ENCODE measurements around the gene WDR36. TPM values are rescaled to one million over a fixed set of nuclear protein-coding genes. Genes with fewer than 3 reads are reported as not detected.

WDR36 gene
- total RNA-seq = 10 to 100 TPM; 20.0 to 23.8 (median 22.3) TPM

DNA sequence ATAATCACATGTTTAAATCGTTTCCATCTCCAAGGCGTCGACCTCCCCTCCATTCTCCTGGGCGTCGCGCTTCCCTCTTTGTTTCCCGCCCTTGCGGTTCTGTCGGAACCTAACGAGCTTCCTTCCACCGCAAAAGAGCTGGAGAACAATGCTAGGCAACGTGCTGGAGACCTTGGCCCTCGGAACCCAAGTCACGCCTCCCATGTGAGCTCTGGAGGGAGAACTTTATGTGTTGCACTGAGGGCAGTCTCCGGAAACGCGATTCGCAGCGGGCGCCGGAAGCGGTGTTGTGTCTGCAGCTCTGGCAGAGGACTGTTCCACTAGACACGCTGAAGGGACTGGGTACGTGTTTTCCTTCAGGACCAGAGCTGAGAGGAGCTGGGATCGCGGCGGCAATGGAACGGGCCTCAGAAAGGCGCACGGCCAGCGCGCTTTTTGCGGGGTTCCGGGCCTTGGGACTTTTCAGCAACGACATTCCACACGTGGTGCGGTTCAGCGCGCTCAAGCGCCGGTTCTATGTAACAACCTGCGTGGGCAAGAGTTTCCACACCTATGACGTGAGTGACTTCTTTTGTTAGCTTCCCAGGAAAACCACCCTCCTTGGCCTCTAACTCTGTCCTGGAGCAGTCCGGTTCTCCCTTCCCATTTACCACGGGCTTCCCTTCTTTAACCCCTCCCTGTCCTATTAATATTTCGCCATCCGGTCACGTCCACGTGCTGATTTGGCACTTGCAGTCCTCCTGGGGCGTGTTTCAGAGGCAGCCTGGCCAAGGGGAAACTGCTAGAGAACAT is at the start of gene WDR36:
Gene WDR36 (plus strand): TSS at position 287 of the 792 bp plus-strand sequence. CDS start 109 bp downstream, at position 396.
- peak; percentile 82 to 98 for DNase-seq (ENCODE audit: low spot score in 2 of 2)
- peak within 1 kb of the TSS; percentile 86 for H3K4me3 ChIP-seq (ENCODE audit: low read depth, poor library complexity, severe bottlenecking)
- WGBS, 2 donors = 1 to 2% methylated on average over 37 to 47 of the region's 50 CpGs
- TF ChIP-seq, protein P1, sequence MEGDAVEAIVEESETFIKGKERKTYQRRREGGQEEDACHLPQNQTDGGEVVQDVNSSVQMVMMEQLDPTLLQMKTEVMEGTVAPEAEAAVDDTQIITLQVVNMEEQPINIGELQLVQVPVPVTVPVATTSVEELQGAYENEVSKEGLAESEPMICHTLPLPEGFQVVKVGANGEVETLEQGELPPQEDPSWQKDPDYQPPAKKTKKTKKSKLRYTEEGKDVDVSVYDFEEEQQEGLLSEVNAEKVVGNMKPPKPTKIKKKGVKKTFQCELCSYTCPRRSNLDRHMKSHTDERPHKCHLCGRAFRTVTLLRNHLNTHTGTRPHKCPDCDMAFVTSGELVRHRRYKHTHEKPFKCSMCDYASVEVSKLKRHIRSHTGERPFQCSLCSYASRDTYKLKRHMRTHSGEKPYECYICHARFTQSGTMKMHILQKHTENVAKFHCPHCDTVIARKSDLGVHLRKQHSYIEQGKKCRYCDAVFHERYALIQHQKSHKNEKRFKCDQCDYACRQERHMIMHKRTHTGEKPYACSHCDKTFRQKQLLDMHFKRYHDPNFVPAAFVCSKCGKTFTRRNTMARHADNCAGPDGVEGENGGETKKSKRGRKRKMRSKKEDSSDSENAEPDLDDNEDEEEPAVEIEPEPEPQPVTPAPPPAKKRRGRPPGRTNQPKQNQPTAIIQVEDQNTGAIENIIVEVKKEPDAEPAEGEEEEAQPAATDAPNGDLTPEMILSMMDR (IDR thresholded peaks at IDR 0.05) = no peak
- TF ChIP-seq POLR2A (IDR thresholded peaks at IDR 0.05) = no peak
- intact Hi-C loops (cut with DNase I; ENCODE audit: low total_unique reads) = no loop called here

GRCh38 chr5:111043712-111044506 is 48.2 kb upstream of the WDR36 start:
- no peak for DNase-seq (ENCODE audit: low spot score in 2 of 2)
- intact Hi-C loops (cut with DNase I; ENCODE audit: low total_unique reads) = no loop called here
- H3K4me3 ChIP-seq (ENCODE audit: low read depth, poor library complexity, severe bottlenecking) = no peak overlapping the region
- TF ChIP-seq, protein P1 (IDR thresholded peaks at IDR 0.05) = no peak
- TF ChIP-seq POLR2A (IDR thresholded peaks at IDR 0.05) = no peak
- WGBS, 2 donors = 47 to 51% methylated on average over 5 of the region's 5 CpGs

GRCh38 chr5:111058064-111058463 is 34.1 kb upstream of the WDR36 start:
- no peak for TF ChIP-seq POLR2A (IDR thresholded peaks at IDR 0.05)
- TF ChIP-seq, protein P1 (IDR thresholded peaks at IDR 0.05) = no peak
- no peak for DNase-seq (ENCODE audit: low spot score in 2 of 2)
- H3K4me3 ChIP-seq (ENCODE audit: low read depth, poor library complexity, severe bottlenecking) = no peak overlapping the region
- intact Hi-C loops (cut with DNase I; ENCODE audit: low total_unique reads) = no loop called here

DNA sequence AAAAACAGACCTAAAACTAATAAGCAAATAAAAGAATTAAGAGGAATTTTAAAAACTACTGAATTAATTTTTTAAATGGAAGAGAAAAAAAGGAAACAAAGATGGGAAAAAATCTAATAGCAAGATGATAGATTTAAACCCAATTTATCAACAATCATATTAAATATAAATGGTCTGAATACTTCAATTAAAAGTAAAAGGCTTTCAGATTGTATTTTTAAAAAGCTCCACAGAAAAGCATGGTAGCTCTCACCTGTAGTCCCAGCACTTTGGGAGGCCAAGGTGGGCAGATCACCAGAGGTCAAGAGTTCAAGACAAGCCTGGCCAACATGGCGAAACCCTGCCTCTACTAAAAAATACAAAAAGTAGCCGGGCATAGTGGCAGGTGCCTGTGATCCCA is 32.0 kb upstream of the WDR36 start:
- 92 to 96% methylated on average over 2 of the region's 2 CpGs for WGBS, 2 donors
- DNase-seq (ENCODE audit: low spot score in 2 of 2) = no peak
- intact Hi-C loops (cut with DNase I; ENCODE audit: low total_unique reads) = loop anchor here (10.0 kb wide), 1 partner anchor 305 kb away; no protein-coding TSS in a partner anchor
- H3K4me3 ChIP-seq (ENCODE audit: low read depth, poor library complexity, severe bottlenecking) = no peak overlapping the region
- TF ChIP-seq, protein P1 (IDR thresholded peaks at IDR 0.05) = no peak
- no peak for TF ChIP-seq POLR2A (IDR thresholded peaks at IDR 0.05)

- TF ChIP-seq POLR2A (IDR thresholded peaks at IDR 0.05) = no peak
- TF ChIP-seq, protein P1 (IDR thresholded peaks at IDR 0.05) = no peak
- no peak for DNase-seq (ENCODE audit: low spot score in 2 of 2)
- intact Hi-C loops (cut with DNase I; ENCODE audit: low total_unique reads) = loop anchor here (10.0 kb wide), 1 partner anchor 307 kb away; no protein-coding TSS in a partner anchor
- no peak overlapping the region for H3K4me3 ChIP-seq (ENCODE audit: low read depth, poor library complexity, severe bottlenecking)
Observed at GRCh38 chr5:111061618-111062017, 30.5 kb upstream of the WDR36 start.
